ENCODE results near the gene SCN9A.
"Not testable (repeated sequence)": the region's sequence is repeated elsewhere in the genome, so short reads cannot be mapped to it uniquely, and the experiment has no call there.

Gene SCN9A

DNA sequence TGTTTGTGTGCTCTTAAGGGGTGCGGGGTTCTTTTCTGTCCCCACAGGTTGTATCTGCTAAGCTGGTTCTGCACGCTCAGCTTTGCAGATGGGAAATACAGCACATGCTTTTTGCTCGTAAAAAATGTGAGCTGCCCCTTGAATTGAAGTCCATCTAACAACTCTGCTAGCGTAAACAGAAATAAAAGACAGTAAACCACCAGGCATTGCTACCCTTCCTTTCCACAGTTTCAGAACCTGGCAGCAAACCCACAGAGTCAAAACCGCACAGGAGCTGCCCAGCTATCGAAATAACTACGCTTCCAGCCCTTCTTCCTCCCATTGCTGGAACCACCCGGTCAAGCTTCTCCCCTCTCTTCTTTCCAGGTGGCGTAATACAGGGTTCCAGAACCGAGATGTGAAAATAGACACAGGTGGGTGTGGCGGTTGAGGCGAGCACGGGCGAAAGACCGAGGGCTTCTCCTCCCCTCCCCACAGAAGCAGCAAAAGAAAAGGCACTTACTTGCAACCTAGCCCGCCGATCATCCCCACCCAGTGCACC lies 479 bp downstream of the SCN9A start:
- DNase-seq (ENCODE audit: low read depth) = no peak

GRCh38 chr2:166373951-166374350 lies 1.8 kb downstream of the SCN9A start:
- DNase-seq (ENCODE audit: low read depth) = no peak

DNA sequence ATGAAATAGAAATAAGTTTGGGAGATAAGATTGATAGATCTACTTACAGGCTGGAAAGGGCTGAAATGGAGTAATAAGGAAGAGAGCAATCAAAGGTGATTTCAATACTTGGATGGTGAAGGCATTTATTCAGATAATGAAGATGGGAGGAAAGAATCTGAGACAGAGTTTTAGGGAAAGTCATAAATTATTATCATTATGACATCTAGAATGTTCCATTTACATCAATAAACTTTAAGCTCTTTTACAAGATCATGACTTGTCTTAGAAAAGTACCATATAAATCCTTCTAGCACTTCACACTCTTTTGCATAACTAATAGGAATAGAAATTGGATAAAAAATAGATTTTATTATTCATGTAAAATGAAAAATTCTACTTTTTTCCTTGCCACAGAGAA lies 2.2 kb downstream of the SCN9A start:
- no peak for DNase-seq (ENCODE audit: low read depth)

DNA sequence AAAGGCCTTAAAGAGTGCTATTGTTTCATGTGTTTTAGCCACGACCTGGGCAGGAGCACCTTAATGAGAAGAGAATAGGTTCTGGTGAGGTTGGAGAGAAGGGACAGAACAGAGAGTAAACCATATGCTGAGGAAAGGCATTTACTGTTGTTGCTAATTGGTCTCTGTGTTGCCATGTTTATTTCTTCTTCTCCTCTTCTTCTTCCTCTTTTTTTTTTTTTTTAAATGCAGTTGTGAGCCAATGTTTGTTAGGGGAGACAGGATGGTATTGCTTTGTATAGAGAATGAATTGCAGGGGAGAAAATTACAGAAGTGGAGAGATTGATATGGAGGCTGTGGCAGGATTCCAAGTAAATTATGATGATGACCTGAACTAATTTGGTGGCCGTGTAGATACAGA lies 2.6 kb downstream of the SCN9A start:
- DNase-seq (ENCODE audit: low read depth) = no peak

GRCh38 chr2:166372046-166372445 lies 3.7 kb downstream of the SCN9A start:
- DNase-seq (ENCODE audit: low read depth) = no peak

GRCh38 chr2:166365803-166366420 lies 9.8 kb downstream of the SCN9A start:
- no peak for DNase-seq (ENCODE audit: low read depth)

GRCh38 chr2:166365239-166365638 lies 10.5 kb downstream of the SCN9A start:
- no peak for DNase-seq (ENCODE audit: low read depth)

GRCh38 chr2:166364476-166365161 lies 11.1 kb downstream of the SCN9A start:
- no peak for DNase-seq (ENCODE audit: low read depth)

DNA sequence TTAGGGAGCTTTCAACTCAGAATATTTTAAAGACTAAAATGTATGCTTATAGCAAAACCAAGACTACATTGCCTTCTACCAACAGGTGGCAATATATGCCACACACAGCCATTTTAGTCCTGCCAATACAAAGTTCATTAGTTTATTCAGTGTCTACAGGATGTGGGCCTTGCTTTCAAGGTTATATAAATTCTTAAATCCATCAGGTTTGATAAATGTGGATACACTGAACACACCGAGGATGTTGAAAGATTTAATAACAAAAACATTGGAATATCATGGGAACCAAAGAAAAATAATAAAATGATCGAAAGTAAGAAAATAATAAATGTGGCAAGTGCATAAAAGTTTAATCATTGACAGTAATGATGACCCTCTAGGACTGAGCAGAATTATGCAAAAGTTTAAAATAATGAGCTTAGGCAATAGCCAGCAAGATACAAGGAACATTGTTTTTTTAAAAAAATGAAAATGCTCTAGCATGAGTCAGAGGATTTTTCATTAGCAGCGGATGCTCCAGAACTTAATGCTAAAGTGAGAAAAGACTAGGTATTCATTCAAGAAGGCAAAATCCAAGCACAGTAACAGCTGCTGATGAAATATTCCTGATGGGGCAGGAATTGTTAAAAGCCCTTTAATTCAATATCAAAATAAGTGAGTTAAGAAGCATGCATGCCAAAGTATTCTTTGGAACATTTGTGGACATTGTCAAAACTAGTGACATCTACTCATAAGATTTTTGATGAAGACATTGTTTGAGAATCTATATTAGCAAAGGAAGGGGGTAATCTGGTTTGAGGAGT lies 14.2 kb downstream of the SCN9A start:
- DNase-seq (ENCODE audit: low read depth) = no peak

GRCh38 chr2:166360906-166361305 lies 14.8 kb downstream of the SCN9A start:
- DNase-seq (ENCODE audit: low read depth) = no peak

DNA sequence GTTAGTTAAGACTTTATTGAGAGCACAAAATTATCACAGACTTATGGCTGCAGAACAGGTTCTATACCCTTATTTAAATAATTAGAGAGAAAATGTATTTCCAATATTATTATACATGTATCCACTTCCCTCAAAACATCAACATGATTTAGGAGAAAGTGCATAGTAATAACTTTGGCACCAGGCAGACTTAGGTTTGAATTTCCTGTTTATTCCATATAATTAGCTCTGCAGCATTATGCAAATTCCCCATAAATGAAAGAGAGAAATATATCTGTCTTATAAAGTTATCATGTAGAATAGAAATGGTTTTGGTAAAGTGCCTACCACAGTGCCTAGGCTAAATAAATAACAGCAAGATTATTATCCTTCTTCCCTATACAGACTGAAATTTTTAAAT lies 15.3 kb downstream of the SCN9A start:
- no peak for DNase-seq (ENCODE audit: low read depth)

DNA sequence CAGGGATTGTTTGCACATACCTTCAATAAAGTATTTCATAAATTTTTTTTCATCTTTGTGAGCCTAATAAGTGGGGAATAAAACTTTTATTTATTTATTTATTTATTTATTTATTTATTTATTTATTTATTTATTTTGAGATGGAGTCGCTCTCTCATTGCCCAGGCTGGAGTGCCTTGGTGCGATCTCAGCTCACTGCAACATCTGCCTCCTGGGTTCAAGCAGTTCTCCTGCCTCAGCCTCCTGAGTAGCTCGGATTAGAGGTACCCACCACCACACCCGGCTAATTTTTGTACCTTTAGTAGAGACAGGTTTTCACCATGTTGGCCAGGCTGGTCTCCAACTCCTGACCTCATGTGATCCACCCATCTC lies 17.8 kb downstream of the SCN9A start:
- not testable (repeated sequence) for DNase-seq (ENCODE audit: low read depth)

DNA sequence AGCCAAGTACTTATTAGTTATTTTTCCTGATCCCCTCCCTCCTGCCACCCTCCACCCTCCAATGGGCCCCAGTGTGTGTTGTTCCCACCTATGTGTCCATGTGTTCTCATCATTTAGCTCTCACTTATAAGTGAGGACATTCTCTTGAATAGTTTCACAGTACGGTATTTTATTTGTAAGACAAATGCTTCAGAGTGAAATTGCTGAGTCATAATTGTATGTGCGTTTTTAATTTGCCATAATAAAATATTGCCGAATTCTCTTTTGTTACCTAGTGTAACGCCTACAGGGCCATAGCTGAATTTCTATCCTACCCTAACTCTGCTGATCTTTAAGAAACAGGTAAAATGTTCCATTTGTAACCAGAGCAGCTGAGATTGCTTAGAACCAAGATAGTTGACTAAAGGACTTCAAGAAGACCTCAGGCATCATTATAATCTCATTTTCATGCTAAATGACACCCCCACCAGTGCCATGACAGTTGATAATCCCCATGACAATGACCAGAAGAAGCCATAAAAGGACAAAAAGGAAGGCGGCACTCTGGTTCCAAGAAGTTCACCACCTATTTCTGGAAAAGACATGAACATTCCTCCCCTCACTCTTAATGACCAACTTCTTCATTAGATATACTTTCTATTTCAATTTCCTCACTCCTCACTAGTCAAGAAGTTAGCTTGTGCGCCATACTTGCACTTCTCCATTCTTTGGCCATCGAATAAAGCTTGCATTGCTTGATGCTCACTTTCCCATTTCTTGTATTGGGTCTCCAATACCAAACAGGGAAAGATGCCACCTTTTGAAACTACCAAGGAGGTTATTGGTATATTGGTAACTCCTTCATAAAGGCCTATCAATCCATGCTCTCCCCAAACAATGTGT lies 18.4 kb downstream of the SCN9A start:
- no peak for DNase-seq (ENCODE audit: low read depth)

GRCh38 chr2:166351319-166351718 lies 24.4 kb downstream of the SCN9A start:
- DNase-seq (ENCODE audit: low read depth) = no peak

- no peak for DNase-seq (ENCODE audit: low read depth)
Observed at GRCh38 chr2:166350525-166350924, 25.2 kb downstream of the SCN9A start.

DNA sequence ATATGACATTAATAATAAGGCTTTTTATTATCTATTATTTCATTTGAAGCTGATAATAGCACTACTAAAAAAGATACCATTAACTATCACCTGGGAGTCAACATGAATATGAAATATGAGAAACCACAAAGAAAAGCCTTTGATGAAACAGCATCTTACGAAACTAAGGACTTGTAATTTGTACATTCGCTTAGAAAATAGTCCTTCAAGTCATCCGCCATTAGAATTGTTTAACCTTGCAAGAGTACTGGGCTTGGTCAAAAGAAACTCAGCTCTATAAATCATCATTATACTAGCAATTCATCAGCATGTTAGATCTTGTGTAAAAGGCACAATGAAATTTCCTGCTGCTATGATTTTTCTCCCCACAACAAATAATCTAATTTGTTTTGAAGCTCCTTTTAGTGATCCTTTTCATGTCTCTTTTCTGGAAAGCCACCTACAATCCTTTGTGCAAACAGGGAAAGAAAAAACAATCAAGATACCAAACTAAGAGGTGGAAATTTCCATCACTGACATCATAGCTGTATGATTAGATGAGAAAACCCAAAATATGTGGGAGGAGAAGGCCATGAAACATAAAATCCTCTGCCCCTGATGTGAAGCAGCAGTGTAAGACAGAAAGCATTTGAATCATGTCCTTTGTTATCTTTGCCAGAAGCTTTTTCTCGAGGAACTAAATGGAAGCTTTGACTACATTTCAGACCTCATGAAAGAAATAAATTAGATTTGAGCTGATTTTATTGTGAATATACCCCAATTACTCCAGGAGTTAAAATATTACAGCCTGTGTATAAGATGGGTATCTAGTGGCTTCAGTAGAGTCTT lies 31.2 kb downstream of the SCN9A start:
- DNase-seq (ENCODE audit: low read depth) = no peak

- DNase-seq (ENCODE audit: low read depth) = no peak
Observed at GRCh38 chr2:166343467-166343866, 32.3 kb downstream of the SCN9A start.

- no peak for DNase-seq (ENCODE audit: low read depth)
Observed at GRCh38 chr2:166341426-166341825, 34.3 kb downstream of the SCN9A start.

GRCh38 chr2:166338831-166339339 lies 36.9 kb downstream of the SCN9A start:
- no peak for DNase-seq (ENCODE audit: low read depth)

- DNase-seq (ENCODE audit: low read depth) = no peak
Observed at GRCh38 chr2:166337932-166338331, 37.8 kb downstream of the SCN9A start.

GRCh38 chr2:166335284-166335683 lies 40.5 kb downstream of the SCN9A start:
- DNase-seq (ENCODE audit: low read depth) = no peak

All from stimulated activated CD8-positive, alpha-beta memory T cell treated with anti-CD3 and anti-CD28 coated beads, Interleukin-7, amount 100 ng/mL, for 24 hours (primary cell).